ENCODE measurements around the gene ACSL4. TPM values are rescaled to one million over a fixed set of nuclear protein-coding genes. Genes with fewer than 3 reads are reported as not detected.
"Not testable (repeated sequence)": the region's sequence is repeated elsewhere in the genome, so short reads cannot be mapped to it uniquely, and the experiment has no call there.

ACSL4 gene
- total RNA-seq, 2 donors from 2014 or later = 31.3 to 47.9 TPM

GRCh38 chrX:109681475-109682081 lies 51.5 kb downstream of the ACSL4 start:
- Histone ChIP-seq H3K27ac (ENCODE audit: low read depth, low read length) (no peak overlapping the region), H3K36me3 (ENCODE audit: control insufficient read depth, insufficient read depth, low read length) (no peaks in the 10 kb centered on the region), H3K9ac (ENCODE audit: extremely low read depth, low read length, poor library complexity, severe bottlenecking) (no peak overlapping the region), H3K27me3 (ENCODE audit: control insufficient read depth, insufficient read depth, low read length, poor library complexity, severe bottlenecking) (no peaks in the 10 kb centered on the region), H3K4me3 (ENCODE audit: low read length) (no peak overlapping the region), H3K9me3 (ENCODE audit: control insufficient read depth, low read length) (no peaks in the 10 kb centered on the region), H3K4me1 (ENCODE audit: control insufficient read depth, insufficient read depth, low read length) (no peaks in the 10 kb centered on the region)
- DNase-seq = no peak
- Mint-ChIP-seq H3K27me3 (ENCODE audit: insufficient read depth) (no peaks in the 10 kb centered on the region), H3K4me1 (peaks cover 6% of the 10 kb centered on the region), H3K36me3 (ENCODE audit: low read depth) (peaks cover 22% of the 10 kb centered on the region), H3K4me3 (no peak overlapping the region), H3K9me3 (no peaks in the 10 kb centered on the region), H3K27ac (peak overlapping the region; percentile 60)
- WGBS, 2 experiments (ENCODE audit: insufficient coverage in 1 of 2, insufficient read length in 1 of 2) = 100% methylated on average over 1 of the region's 2 CpGs; no CpG with 5 or more reads in 1 of the 2 experiments
- no peak for TF ChIP-seq CTCF (conservative IDR thresholded peaks at IDR 0.05)

DNA sequence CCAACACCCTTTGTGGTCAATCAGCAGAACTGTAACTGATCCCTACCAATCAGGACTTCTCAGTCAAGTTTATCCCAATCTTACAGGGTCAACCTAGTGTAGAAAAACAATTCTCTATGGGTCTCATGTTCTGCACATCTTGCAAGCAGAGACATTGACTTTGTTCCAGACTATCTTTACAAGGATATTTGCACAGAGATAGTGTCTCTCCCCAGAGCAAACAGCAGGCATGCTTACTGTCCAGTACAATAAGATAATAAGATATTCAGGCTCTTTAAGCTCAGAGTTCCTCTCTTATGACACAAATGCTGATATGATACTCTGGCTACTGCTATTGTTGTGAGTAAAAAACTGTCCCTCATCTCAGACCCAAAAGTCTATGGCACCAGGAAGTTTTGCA lies 53.2 kb downstream of the ACSL4 start:
- Mint-ChIP-seq H3K4me3 (no peak overlapping the region), H3K27me3 (ENCODE audit: insufficient read depth) (no peaks in the 10 kb centered on the region), H3K36me3 (ENCODE audit: low read depth) (peaks cover 29% of the 10 kb centered on the region), H3K27ac (no peak overlapping the region), H3K4me1 (peaks cover 19% of the 10 kb centered on the region), H3K9me3 (no peaks in the 10 kb centered on the region)
- no peak for DNase-seq
- TF ChIP-seq CTCF (conservative IDR thresholded peaks at IDR 0.05) = no peak
- no peak overlapping the region for H3K27ac ChIP-seq (ENCODE audit: low read depth, low read length)
- H3K9me3 ChIP-seq (ENCODE audit: control insufficient read depth, low read length) = no peaks in the 10 kb centered on the region
- H3K9ac ChIP-seq (ENCODE audit: extremely low read depth, low read length, poor library complexity, severe bottlenecking) = no peak overlapping the region
- no peaks in the 10 kb centered on the region for H3K36me3 ChIP-seq (ENCODE audit: control insufficient read depth, insufficient read depth, low read length)
- no peak overlapping the region for H3K4me3 ChIP-seq (ENCODE audit: low read length)
- H3K27me3 ChIP-seq (ENCODE audit: control insufficient read depth, insufficient read depth, low read length, poor library complexity, severe bottlenecking) = no peaks in the 10 kb centered on the region
- H3K4me1 ChIP-seq (ENCODE audit: control insufficient read depth, insufficient read depth, low read length) = no peaks in the 10 kb centered on the region

- H3K4me1 ChIP-seq (ENCODE audit: control insufficient read depth, insufficient read depth, low read length) = no peaks in the 10 kb centered on the region
- H3K9me3 Mint-ChIP-seq = peaks cover 20% of the 10 kb centered on the region
Measured at GRCh38 chrX:109672239-109672638, 60.8 kb downstream of the ACSL4 start.

DNA sequence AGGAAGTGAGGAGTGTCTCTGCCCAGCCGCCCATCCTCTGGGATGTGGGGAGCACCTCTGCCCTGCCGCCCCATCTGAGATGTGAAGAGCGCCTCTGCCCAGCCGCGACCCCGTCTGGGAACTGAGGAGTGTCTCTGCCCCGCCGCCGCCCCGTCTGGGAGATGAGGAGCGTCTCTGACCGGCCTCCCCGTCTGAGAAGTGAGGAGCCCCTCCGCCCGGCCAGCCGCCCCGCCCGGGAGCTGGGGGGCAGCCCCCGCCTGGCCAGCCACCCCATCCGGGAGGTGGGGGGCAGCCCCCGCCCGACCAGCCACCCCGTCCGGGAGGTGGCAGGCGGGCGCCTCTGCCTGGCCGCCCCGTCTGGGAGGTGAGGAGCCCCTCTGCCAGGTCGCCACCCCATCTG lies 61.9 kb downstream of the ACSL4 start:
- 97% methylated on average over 27 of the region's 29 CpGs; no CpG with 5 or more reads in 1 of the 2 experiments for WGBS, 2 experiments (ENCODE audit: insufficient coverage in 1 of 2, insufficient read length in 1 of 2)
- DNase-seq; H3K4me3 Mint-ChIP-seq; H3K4me3 ChIP-seq (ENCODE audit: low read length); H3K27me3 Mint-ChIP-seq (ENCODE audit: insufficient read depth); H3K27me3 ChIP-seq (ENCODE audit: control insufficient read depth, insufficient read depth, low read length, poor library complexity, severe bottlenecking); H3K9me3 ChIP-seq (ENCODE audit: control insufficient read depth, low read length); H3K4me1 ChIP-seq (ENCODE audit: control insufficient read depth, insufficient read depth, low read length); H3K9ac ChIP-seq (ENCODE audit: extremely low read depth, low read length, poor library complexity, severe bottlenecking); H3K27ac ChIP-seq (ENCODE audit: low read depth, low read length); H3K36me3 ChIP-seq (ENCODE audit: control insufficient read depth, insufficient read depth, low read length); H3K27ac Mint-ChIP-seq: not testable (repeated sequence)
- H3K9me3 Mint-ChIP-seq = peaks cover 20% of the 10 kb centered on the region
- H3K36me3 Mint-ChIP-seq (ENCODE audit: low read depth) = peaks cover 42% of the 10 kb centered on the region
- peaks cover 26% of the 10 kb centered on the region for H3K4me1 Mint-ChIP-seq

More at GRCh38 chrX:109672239-109672638, 60.8 kb downstream of the ACSL4 start:
- Histone ChIP-seq H3K27ac (ENCODE audit: low read depth, low read length) (no peak overlapping the region), H3K9ac (ENCODE audit: extremely low read depth, low read length, poor library complexity, severe bottlenecking) (no peak overlapping the region), H3K4me3 (ENCODE audit: low read length) (no peak overlapping the region), H3K36me3 (ENCODE audit: control insufficient read depth, insufficient read depth, low read length) (peaks cover 6% of the 10 kb centered on the region), H3K9me3 (ENCODE audit: control insufficient read depth, low read length) (no peaks in the 10 kb centered on the region), H3K27me3 (ENCODE audit: control insufficient read depth, insufficient read depth, low read length, poor library complexity, severe bottlenecking) (no peaks in the 10 kb centered on the region)
- no peak for DNase-seq
- no peak for TF ChIP-seq CTCF (conservative IDR thresholded peaks at IDR 0.05)
- H3K4me3 Mint-ChIP-seq = no peak overlapping the region
- H3K4me1 Mint-ChIP-seq = peaks cover 28% of the 10 kb centered on the region
- H3K36me3 Mint-ChIP-seq (ENCODE audit: low read depth) = peaks cover 39% of the 10 kb centered on the region
- H3K27me3 Mint-ChIP-seq (ENCODE audit: insufficient read depth) = no peaks in the 10 kb centered on the region
- H3K27ac Mint-ChIP-seq = no peak overlapping the region
